HAP-1 (cell line): Measurements from ENCODE around the gene LAPTM5.

Experiments used
- DNase-seq, 2 experiments: peaks; one replicate each; pipeline ENCODE4 v3.0.0-alpha.2; 2016 to 2020; ENCODE audit warnings: low spot score in 2 of 2
- H3K27me3 ChIP-seq: fragments of 250-450 bp; sonication (Bioruptor Pico); 2 replicates; pipeline ENCODE4 v1.5.1; 2020; ENCODE audit warnings: low read depth, mild to moderate bottlenecking, moderate library complexity
- H3K36me3 ChIP-seq: fragments of 250-450 bp; sonication (Bioruptor Pico); replicated peaks from 2 replicates; pipeline ENCODE4 v1.5.1; 2020; ENCODE audit warnings: mild to moderate bottlenecking
- H3K4me1 ChIP-seq: fragments of 250-450 bp; sonication (Bioruptor Pico); 2 replicates; pipeline ENCODE4 v1.5.1; 2020; ENCODE audit warnings: mild to moderate bottlenecking
- H3K4me3 ChIP-seq: fragments of 250-450 bp; sonication (Bioruptor Pico); 2 replicates; pipeline ENCODE4 v1.5.1; 2020; ENCODE audit warnings: mild to moderate bottlenecking, moderate library complexity
- H3K9me3 ChIP-seq: fragments of 250-450 bp; sonication (Bioruptor Pico); 2 replicates; pipeline ENCODE4 v1.5.1; 2020; ENCODE audit warnings: mild to moderate bottlenecking, moderate library complexity
- in situ Hi-C: fragments of 300-500 bp; cut with MboI; formaldehyde crosslinking; loops from 3 replicates; pipeline ENCODE4 v1.14.3; 2020; ENCODE audit warnings: low sequenced_read_pairs, inconsistent platforms, mixed read lengths

Gene LAPTM5

DNA sequence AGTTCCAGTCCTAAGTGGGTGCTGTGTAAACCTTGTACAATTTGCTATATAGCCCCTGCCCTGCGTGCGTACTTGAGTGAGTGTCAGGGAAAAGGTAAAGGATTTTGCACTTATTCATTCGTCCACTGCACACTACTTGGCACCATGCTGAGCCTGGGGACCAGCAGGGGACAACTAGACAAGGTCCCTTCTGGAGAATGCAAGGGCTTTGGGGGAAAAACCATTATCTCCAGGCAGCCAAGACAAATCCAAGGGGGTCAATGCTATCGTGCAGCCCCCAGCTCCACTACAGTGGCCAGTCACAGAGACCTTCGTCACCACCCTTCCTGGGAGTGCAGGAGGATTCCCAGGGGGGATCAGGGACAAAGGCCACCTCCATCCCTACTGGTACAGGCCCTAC lies 73.9 kb downstream of the LAPTM5 start:
- Histone ChIP-seq H3K4me3 (no peak overlapping the region), H3K27me3 (peaks cover 15% of the 10 kb centered on the region), H3K4me1 (no peaks in the 10 kb centered on the region), H3K9me3 (no peaks in the 10 kb centered on the region), H3K36me3 (no peaks in the 10 kb centered on the region)
- no peak for DNase-seq
- in situ Hi-C loops: loop anchor here (10.0 kb wide), 1 partner anchor 1439 kb away; no protein-coding TSS in a partner anchor
